HG03378 (cell line): ENCODE data around the gene TRPV6.

Experiments used
- ATAC-seq: cut with Tn5 transposase; IDR thresholded peaks from one replicate; pipeline ENCODE4 v1.9.1; 2021; ENCODE audit warnings: mild to moderate bottlenecking, moderate library complexity; ENCODE audit not compliant: unreplicated experiment

TRPV6 gene

GRCh38 chr7:142885311-142886230, at the start of gene TRPV6:
Gene TRPV6, minus strand, starts transcription at chr7:142885745.
- ATAC-seq: no peak

DNA sequence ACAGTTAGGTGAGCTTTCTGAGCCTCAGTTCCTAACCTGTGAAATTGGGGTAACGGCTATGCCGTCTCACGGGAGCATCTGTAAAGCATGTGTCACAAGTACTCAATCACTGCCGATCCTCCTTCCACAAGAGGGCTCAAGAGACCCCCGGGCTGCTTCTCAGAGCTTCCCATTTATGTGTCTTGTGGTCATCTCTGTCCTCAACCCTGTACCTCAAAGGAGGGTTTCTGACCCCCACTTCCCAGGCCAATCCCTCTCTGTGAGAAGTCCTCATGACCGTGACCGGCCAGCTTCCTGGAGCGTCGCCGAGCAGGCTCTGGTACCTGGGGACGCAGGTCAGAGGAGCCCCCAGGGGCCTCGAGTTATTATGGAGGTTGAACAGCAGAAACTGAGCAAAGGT, 48.5 kb upstream of the TRPV6 start:
- ATAC-seq: no peak

DNA sequence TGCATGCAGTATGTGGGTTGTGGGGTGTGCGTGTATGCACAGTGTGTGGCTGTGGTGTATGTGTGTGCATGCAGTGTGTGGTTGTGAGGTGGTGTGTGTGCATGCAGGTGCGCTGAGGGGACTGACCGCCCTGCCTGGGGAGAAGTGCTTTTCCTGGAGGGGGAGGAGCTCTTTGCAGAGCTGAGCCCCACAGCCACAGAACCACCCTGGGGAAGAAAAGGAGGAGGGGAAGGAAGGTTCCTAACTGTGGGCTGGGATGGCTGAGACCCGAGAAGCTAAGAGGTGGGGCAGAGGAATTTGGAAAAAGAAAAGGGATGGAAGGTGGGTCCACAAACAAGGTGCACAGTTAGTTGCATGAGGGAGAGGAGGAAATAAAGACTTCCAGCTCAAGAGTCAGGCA, 48.1 kb upstream of the TRPV6 start, which contains the start of gene TRPV5:
Gene TRPV5, minus strand, starts transcription at position 123 of the 400 bp plus-strand sequence. CDS start 287 bp downstream, outside the sequence.
- ATAC-seq: no peak

- no peak for ATAC-seq
Observed at GRCh38 chr7:142933092-142933475, 47.5 kb upstream of the TRPV6 start.

DNA sequence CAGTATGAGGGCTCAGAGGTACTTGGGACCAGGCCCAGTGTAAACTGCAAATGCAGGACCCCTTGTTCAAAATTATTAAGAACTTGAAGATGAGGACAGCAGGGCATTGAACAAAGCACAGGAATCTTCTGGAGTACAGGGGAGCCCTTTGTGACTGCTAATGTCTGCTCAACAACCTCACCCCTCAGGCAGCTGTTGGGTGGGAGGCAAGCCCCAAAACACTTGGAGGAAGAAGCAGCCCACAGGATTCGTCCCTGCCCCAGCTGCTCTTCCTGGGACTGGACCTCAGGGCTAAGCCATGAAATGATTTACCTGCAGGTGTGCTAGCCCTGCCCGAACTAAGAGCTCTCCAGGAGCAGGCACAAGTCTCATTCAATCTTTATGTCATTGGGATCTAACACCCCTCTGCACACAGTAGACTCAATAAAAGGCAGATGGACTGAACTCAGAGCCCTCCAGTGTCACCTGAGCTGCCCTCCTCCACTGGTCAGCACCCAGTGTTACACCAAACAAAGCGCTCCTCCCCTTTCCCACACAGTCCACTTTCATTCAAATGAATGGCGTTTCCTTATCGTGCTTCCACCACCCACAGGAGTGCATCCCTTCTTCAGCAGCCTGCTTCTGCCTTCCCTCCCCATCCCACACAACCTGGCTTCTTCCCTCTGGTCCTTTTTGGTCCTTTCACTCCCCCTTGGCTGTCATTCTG, 47.0 kb upstream of the TRPV6 start:
- ATAC-seq: no peak

GRCh38 chr7:142930126-142930730, 44.7 kb upstream of the TRPV6 start:
- ATAC-seq: no peak

GRCh38 chr7:142927949-142928348, 42.4 kb upstream of the TRPV6 start:
- no peak for ATAC-seq

GRCh38 chr7:142927085-142927745, 41.7 kb upstream of the TRPV6 start:
- no peak for ATAC-seq

DNA sequence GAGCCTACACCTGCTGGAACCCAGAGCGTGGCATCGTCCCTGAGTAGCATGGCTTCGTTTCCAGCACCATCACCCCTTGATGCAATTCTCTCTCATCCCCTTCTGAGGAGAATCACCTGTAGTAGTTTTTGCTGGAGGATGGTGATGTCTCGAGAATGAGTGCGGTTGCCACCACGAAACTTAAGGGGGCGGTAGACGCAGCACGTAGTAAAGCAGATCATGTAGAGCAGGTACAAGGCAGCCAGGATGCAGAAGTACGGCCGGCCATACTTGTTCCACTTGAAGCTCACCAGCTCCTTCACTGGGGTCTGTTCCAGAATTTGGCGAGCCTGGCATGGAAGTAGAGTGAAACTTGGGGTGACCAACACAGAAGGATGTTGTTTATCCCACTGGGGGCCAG, 39.9 kb upstream of the TRPV6 start:
- no peak for ATAC-seq

GRCh38 chr7:142923391-142923790, 37.8 kb upstream of the TRPV6 start:
- ATAC-seq: no peak

DNA sequence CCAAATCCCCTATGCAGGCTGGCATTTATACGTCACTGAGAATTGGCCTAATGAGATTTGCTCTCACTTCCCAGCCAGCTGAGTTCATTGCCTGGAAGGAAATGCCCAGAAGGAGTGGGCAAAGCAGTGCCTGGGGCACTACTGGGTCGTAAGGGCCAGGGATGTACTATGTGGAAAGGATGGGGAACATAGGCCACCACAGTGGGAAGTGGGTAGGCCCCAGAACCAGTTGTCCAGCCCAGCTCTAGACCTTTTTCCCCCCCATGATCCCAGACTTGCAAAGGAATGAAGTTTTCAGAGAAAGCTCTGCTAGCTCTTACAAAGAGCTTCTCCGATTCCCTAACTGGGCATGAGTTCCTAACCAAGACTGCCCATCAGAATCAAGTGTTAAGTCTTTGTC, 34.1 kb upstream of the TRPV6 start:
- ATAC-seq: no peak

DNA sequence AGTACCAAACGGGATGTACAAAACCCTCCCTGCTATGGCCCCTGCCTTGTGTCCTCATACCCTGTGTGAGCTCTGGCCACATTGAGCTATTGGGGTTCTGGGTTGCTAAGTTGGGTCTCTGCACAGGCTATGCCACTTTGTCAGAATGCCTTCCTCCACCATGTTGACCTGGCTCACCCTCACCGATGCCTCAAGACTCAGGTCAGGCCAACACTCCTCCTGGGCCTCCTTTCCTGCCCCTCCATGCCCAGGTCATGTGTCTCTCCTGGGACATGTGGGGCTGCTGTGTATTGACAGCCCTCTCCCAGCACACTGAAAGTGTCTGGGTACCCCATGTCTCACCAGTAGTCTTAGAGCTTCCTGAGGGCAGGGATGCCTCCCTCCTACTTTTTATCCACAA, 33.4 kb upstream of the TRPV6 start:
- no peak for ATAC-seq

DNA sequence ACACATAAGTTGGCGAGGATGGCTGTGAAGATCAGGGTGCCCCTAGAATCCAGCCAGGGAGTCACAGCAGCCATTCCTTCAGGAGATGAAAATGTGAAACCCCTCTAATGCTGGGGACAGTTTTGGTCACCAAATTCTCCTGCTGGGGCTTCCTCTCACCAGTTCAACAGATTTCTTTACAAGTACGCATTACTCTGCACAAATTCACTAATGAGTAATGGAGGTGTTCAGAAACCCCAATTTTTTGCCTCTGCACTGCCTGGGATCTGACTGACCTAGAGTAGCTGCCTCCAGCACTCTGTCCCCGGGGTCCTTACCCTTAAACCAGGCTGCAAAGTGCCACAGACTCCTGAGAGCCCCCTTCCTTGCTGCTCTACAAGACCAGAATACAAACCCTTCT, 31.9 kb upstream of the TRPV6 start:
- ATAC-seq: no peak

- no peak for ATAC-seq
Observed at GRCh38 chr7:142916508-142916907, 31.0 kb upstream of the TRPV6 start.

DNA sequence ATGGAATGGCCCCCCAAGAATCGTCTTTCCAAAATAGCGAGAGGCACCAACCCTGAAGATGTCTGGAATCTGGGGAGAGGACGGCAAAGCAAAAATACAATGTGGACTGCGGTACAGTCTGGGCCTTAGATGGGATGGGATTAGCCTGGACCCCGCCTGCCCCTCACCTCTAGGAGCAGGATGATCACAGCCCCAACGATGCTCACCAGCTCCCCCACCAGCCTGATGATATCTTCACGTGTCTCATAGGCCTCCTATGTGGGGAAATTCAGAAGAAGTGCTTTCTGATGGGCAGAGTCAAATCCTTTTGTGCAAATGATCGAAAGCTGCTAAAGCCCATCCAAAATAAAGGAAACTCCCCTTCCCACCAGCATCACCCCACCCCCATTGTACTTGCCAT, 29.8 kb upstream of the TRPV6 start:
- no peak for ATAC-seq

- no peak for ATAC-seq
Observed at GRCh38 chr7:142914121-142914520, 28.6 kb upstream of the TRPV6 start.

DNA sequence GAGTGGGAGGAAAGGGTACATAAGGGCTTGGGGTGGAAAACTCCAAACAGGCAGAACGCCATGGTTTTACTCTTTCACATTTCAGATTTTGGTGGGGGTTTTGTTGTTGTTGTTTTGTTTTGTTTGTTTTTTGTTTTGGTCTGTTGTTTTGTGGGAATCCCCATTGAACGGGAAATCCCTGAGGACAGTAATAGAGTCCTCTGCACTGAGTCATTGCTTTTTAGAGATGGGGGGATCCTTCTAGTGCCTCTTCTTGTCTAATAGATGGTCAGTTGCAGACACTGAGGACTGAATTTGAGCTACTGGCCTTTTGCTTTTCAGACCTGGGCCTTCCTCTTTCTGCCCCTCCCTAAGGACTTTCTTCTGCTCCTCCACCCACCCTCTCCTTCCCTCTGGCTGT, 28.0 kb upstream of the TRPV6 start:
- no peak for ATAC-seq

DNA sequence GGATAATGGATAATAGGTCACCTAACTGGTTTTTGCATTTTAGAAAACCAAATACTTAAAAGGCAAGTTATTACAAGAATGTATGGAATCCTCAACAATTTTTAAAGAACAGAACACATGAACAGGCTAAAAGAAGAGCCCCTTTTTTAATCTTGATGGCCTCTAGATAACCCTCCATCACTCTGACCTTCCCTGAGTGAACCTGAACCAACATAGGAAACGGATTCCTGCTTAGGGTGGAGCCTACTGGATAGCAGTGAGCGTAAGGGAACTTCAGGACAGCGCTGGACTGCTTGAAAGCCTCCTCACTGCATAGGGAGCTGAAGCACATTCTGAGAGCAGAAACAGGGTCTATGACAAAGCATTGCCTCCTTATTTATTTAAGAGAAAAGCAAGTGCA, 27.5 kb upstream of the TRPV6 start:
- no peak for ATAC-seq

DNA sequence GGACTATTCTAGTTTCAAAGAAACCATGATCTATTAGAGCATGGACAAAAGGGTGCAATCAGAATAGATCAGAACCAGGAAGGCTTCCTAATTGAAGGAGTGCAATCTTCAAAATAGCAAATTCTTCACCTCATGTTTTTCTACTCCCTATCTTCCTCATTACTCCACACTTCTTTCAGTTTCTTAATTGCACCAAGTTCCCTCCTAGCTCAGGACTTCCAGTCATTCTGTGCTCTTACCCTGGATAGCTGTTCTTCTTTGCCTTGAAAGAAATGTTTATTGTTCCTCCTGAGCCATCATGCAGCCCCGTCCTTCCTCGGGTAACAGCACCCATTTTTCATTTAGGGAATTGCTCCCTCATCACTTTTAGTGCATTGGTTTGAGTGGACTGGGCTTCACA, 24.9 kb upstream of the TRPV6 start:
- ATAC-seq: no peak

- ATAC-seq: no peak
Observed at GRCh38 chr7:142910031-142910433, 24.5 kb upstream of the TRPV6 start.
